Measurements from ENCODE around the gene RASA3.

RASA3 gene

DNA sequence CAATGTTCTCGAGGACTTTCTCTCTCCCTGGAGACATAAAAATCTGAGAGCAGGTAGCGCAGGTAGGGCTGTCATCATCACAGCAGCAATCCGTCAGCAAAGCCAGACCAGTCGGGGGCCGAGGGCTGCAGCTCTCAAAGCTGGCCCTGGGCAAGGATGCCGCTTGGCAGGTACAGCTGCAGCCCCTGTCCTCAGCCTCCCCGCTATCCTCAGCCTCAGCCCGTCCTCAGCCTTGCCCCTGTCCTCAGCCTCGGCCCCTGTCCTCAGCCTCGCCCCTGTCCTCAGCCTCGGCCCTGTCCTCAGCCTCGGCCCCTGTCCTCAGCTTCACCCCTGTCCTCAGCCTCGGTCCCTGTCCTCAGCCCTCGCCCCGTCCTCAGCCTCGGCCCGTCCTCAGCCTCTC lies 169.4 kb downstream of the RASA3 start:
- H3K27ac ChIP-seq = no peak overlapping the region
- TF ChIP-seq, protein P1, sequence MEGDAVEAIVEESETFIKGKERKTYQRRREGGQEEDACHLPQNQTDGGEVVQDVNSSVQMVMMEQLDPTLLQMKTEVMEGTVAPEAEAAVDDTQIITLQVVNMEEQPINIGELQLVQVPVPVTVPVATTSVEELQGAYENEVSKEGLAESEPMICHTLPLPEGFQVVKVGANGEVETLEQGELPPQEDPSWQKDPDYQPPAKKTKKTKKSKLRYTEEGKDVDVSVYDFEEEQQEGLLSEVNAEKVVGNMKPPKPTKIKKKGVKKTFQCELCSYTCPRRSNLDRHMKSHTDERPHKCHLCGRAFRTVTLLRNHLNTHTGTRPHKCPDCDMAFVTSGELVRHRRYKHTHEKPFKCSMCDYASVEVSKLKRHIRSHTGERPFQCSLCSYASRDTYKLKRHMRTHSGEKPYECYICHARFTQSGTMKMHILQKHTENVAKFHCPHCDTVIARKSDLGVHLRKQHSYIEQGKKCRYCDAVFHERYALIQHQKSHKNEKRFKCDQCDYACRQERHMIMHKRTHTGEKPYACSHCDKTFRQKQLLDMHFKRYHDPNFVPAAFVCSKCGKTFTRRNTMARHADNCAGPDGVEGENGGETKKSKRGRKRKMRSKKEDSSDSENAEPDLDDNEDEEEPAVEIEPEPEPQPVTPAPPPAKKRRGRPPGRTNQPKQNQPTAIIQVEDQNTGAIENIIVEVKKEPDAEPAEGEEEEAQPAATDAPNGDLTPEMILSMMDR (IDR thresholded peaks at IDR 0.05; ENCODE audit: low read depth, low read length, missing control alignments) = no peak
- in situ Hi-C loops (cut with HindIII; ENCODE audit: low pct_ligation_motif_present, low sequenced_read_pairs) = no loop called here
- H3K27me3 ChIP-seq (replicated peaks) = no peaks in the 10 kb centered on the region
- H3K36me3 ChIP-seq (replicated peaks) = peaks cover 12% of the 10 kb centered on the region
- no peak overlapping the region for H3K4me3 ChIP-seq (ENCODE audit: low read depth, low read length)
- DNase-seq = no peak

- TF ChIP-seq, protein P1 (IDR thresholded peaks at IDR 0.05; ENCODE audit: low read depth, low read length, missing control alignments) = no peak
- H3K4me3 ChIP-seq (ENCODE audit: low read depth, low read length) = no peak overlapping the region
- in situ Hi-C loops (cut with HindIII; ENCODE audit: low pct_ligation_motif_present, low sequenced_read_pairs) = no loop called here
Measured at GRCh38 chr13:113962386-113962785, 170.0 kb downstream of the RASA3 start.

DNA sequence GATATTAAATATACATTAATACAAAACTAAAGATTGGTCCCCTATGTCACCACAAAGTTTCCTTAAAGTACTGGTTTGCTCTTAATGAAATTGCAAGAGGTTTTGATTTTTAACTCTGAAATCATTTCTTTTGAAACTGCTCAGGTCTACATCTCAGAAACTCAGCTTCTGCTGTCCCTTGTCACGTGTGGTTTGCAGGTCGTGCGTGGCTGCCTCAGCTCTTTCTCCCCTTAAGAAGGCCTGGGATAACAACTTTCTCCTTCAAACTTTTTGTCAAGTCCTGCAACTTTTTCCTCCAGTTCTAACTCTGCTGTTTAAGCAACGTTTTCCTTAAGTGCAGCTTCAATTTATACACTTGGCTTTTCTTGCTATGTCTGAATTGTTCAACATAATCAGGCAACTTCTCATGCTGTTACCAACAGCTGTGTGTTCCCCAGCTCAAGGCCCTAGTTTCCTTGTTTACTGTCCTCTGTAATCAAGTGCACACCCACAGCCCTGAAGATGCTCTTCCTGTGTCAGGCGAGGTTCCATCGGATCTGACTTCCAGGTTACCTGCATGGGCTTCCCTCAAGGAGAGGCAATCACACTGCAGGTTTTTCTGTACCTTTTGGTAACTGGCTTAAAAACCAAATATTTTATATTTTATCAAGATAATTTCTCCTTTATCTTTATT lies 172.0 kb downstream of the RASA3 start:
- TF ChIP-seq, protein P1 (IDR thresholded peaks at IDR 0.05; ENCODE audit: low read depth, low read length, missing control alignments) = no peak
- Histone ChIP-seq H3K27ac (no peak overlapping the region), H3K27me3 (replicated peaks) (no peaks in the 10 kb centered on the region), H3K4me3 (ENCODE audit: low read depth, low read length) (no peak overlapping the region), H3K36me3 (replicated peaks) (peaks cover 5% of the 10 kb centered on the region)
- no peak for DNase-seq
- in situ Hi-C loops (cut with HindIII; ENCODE audit: low pct_ligation_motif_present, low sequenced_read_pairs) = no loop called here

More at GRCh38 chr13:113962386-113962785, 170.0 kb downstream of the RASA3 start:
- DNase-seq = no peak
- Histone ChIP-seq H3K27me3 (replicated peaks) (no peaks in the 10 kb centered on the region), H3K27ac (no peak overlapping the region), H3K36me3 (replicated peaks) (peaks cover 10% of the 10 kb centered on the region)

- peaks cover 6% of the 10 kb centered on the region for H3K36me3 ChIP-seq (replicated peaks)
- in situ Hi-C loops (cut with HindIII; ENCODE audit: low pct_ligation_motif_present, low sequenced_read_pairs) = no loop called here
- no peaks in the 10 kb centered on the region for H3K27me3 ChIP-seq (replicated peaks)
- H3K4me3 ChIP-seq (ENCODE audit: low read depth, low read length) = no peak overlapping the region
- no peak overlapping the region for H3K27ac ChIP-seq
- TF ChIP-seq, protein P1 (IDR thresholded peaks at IDR 0.05; ENCODE audit: low read depth, low read length, missing control alignments) = no peak
- no peak for DNase-seq
Measured at GRCh38 chr13:113959198-113959597, 173.2 kb downstream of the RASA3 start.

- H3K4me3 ChIP-seq (ENCODE audit: low read depth, low read length) = no peak overlapping the region
- peaks cover 14% of the 10 kb centered on the region for H3K36me3 ChIP-seq (replicated peaks)
- no peaks in the 10 kb centered on the region for H3K27me3 ChIP-seq (replicated peaks)
- TF ChIP-seq, protein P1 (IDR thresholded peaks at IDR 0.05; ENCODE audit: low read depth, low read length, missing control alignments) = no peak
- no peak for DNase-seq
- H3K27ac ChIP-seq = no peak overlapping the region
- in situ Hi-C loops (cut with HindIII; ENCODE audit: low pct_ligation_motif_present, low sequenced_read_pairs) = no loop called here
Measured at GRCh38 chr13:113958373-113958772, 174.1 kb downstream of the RASA3 start.

- TF ChIP-seq, protein P1 (IDR thresholded peaks at IDR 0.05; ENCODE audit: low read depth, low read length, missing control alignments) = no peak
- H3K36me3 ChIP-seq (replicated peaks) = peaks cover 16% of the 10 kb centered on the region
- no peak overlapping the region for H3K27ac ChIP-seq
- DNase-seq = no peak
- H3K27me3 ChIP-seq (replicated peaks) = no peaks in the 10 kb centered on the region
- no peak overlapping the region for H3K4me3 ChIP-seq (ENCODE audit: low read depth, low read length)
- in situ Hi-C loops (cut with HindIII; ENCODE audit: low pct_ligation_motif_present, low sequenced_read_pairs) = no loop called here
Measured at GRCh38 chr13:113956571-113956970, 175.9 kb downstream of the RASA3 start.
